Kidney tubule cell (primary cell): Measurements from ENCODE around the gene GGA1.

Experiments
- DNase-seq: peaks from one replicate; pipeline ENCODE4 v3.0.0-alpha.2; 2018; ENCODE audit warnings: low spot score

The GGA1 gene

DNA sequence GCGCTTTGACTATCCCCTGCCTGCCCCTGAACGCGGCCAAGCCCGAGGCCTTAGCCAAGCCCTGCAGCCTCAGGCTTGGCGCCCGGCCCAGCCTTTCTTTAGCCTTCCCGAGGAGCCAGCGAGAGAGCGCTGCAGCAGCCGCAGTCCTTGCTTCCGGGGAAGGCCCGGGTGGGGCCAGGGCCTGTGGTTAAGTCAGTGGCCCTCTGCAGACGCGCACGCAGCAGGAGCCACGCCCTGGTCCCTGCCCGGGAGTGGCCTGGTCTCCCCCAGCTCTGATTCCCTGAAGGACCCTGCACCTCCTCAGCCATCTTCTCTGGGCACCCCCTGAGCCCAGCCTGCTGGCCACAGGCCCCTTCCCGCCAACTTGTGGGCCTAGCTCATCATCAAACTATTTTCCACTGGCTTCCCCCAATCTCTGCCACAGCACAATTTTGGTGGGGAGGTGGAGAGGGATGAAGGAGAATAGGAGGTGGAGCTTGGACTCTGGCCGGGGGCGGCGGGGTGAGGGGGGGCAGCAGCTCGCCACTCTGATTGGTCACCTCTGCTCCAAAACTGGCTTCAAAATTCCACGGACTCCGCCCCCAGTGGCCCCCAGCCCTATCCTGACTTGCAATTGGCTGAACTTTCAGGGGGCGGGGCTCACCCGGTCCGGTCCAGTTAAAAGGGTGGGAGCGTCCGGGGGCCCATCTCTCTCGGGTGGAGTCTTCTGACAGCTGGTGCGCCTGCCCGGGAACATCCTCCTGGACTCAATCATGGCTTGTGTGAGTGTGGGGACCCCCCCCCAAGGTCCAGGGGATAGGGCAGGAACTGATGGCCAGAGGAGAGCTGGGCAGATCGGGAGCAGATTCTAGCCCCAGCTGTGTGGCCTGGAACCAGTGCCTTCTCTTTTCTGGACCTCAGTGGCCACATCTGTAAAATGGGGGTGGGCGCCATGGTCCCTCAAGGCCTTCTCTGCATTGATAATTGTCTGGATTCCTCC, 66.6 kb downstream of the GGA1 start, which contains the start of gene LGALS1:
TSS of gene LGALS1 (plus strand) at position 686 of the 979 bp plus-strand sequence. CDS start at position 753, 67 bp downstream.
- DNase-seq: peak; percentile 95

- peak; percentile 35 for DNase-seq
Measured at GRCh38 chr22:37675930-37676735, 67.5 kb downstream of the GGA1 start.

- peak; percentile 97 for DNase-seq
Measured at GRCh38 chr22:37676736-37677492, 68.3 kb downstream of the GGA1 start.

DNA sequence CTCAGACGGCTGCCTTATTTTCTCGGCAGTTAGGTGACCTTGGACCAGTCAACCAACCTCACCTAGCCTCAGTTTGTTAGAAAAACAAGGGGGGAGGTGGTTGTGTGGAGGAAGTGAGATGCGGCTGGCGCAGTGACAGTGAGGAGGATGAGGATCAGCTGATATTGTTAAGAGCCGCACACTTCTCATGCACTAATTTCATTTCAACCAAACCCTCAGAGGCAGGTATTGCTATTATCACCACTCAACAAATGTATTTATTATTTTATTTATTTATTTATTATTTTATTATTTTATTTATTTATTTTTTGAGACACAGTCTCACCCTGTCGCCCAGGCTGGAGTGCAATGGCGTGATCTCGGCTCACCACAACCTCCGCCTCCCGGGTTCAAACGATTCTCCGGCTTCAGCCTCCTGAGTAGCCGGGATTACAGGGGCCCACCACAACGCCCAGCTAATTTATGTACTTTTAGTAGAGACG, 68.9 kb downstream of the GGA1 start:
- no peak for DNase-seq

DNA sequence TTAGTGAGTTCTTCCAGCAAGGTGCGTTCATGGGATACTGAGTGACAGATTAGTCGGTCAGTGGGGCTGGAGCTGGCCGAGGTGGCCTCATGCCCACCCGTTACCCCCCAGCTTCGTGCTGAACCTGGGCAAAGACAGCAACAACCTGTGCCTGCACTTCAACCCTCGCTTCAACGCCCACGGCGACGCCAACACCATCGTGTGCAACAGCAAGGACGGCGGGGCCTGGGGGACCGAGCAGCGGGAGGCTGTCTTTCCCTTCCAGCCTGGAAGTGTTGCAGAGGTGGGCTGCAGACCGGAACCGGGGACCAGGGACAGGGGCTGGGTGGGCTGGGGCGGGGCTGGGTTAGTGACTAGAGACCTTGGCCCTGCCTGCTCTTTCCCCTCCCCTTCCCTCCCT, 69.7 kb downstream of the GGA1 start:
- no peak for DNase-seq

DNA sequence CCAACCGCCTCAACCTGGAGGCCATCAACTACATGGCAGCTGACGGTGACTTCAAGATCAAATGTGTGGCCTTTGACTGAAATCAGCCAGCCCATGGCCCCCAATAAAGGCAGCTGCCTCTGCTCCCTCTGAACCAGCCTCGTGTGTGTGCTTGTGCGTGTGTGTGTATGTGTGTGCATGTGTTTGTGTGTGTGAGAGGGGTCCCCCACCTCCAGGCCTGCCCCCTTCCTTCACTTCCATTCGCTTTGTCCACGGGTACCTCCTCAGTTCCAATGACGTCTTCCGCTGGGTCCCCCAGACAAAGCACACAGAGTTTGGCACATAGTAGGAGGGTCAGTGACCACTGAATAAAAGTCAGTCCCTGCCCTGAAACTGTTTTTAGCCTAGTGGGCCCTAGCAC, 71.0 kb downstream of the GGA1 start:
- no peak for DNase-seq

DNA sequence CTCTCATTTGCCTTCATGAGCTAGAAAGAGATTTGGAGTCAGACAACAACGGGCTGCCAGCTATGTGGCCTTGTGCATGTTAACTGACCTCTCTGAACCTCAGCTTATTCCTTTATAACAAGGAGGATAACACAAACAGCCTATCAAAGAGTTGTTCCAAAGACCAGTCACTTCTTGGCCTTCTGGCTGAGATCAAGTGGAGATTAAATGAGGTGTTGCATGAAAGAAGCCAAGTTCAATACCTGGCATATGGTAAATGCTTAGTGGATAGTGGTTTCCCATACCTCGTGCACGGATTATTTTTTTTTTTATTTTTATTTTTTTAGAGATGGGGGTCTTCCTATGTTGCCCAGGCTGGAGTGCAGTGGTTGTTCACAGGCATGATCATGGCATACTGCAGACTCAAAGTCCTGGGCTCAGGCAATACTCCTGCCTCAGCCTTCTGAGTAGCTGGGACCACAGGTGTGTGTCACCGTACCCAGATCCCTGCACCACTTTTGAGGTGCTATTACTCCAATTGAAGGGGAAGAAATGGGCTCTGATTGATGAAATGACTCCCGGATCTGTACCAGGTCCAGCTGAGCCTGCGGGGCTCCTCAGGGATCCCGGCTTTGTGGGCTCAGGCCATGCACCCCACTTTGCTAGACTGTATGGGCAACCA, 71.7 kb downstream of the GGA1 start:
- peak; percentile 23 for DNase-seq

- peak; percentile 50 for DNase-seq
Measured at GRCh38 chr22:37681001-37681424, 72.4 kb downstream of the GGA1 start.

DNA sequence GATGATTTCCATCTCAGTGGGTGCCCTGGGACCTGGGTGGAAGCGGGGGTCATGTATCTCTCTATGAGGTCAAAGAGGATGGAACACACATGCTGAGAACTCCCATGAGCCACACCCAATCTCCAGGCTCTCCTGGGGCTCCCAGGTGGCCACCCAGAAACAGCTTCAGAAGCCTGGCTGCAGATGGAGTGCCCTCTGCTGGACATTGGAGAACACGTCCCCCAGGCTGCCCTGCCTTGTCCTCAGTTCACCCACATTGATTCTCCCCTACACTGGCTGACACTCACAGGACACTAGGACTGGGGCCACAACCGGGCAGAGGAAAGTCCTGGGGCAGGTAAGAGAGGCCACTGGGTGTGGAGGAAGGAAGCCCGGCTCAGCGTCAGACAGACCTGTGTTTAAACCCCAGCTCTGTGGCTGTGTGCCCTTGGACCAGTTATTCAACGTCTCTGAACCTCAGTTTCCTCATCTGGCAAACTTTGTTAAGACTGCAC, 73.0 kb downstream of the GGA1 start:
- peak; percentile 82 for DNase-seq
